ENCODE results near the gene TAPBP.
"Not testable (repeated sequence)": the region's sequence is repeated elsewhere in the genome, so short reads cannot be mapped to it uniquely, and the experiment has no call there.

The TAPBP gene

DNA sequence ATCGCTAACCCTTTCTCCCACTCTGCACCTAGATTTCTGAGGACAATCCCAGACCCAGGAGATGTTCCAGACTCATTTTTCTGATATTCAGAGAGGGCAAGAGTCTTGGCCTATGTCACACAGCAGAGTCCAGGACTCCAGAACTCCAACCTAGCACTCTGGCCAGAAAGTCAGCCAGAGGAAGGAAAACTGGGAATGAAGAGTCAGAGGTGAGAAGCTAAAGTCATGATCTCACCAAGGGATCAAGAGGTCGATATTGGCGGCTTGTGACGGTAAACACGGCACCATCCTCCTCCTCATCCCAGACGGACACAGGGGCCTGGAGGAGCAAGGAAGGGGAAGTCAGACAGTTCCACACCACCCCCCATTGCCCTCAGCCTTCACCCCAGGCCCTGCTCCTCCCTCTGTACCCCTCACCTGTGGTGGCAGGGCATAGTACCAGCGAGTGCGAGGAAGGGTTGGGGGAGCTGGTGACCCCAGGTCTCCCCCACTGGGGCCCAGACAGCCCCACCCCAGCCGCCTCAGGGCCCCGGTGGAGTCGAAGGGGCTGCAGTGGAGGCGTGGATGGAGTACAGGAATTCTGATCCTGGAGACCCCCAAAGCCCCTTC lies 17.0 kb downstream of the TAPBP start:
- DNase-seq (ENCODE audit: low spot score): no peak

DNA sequence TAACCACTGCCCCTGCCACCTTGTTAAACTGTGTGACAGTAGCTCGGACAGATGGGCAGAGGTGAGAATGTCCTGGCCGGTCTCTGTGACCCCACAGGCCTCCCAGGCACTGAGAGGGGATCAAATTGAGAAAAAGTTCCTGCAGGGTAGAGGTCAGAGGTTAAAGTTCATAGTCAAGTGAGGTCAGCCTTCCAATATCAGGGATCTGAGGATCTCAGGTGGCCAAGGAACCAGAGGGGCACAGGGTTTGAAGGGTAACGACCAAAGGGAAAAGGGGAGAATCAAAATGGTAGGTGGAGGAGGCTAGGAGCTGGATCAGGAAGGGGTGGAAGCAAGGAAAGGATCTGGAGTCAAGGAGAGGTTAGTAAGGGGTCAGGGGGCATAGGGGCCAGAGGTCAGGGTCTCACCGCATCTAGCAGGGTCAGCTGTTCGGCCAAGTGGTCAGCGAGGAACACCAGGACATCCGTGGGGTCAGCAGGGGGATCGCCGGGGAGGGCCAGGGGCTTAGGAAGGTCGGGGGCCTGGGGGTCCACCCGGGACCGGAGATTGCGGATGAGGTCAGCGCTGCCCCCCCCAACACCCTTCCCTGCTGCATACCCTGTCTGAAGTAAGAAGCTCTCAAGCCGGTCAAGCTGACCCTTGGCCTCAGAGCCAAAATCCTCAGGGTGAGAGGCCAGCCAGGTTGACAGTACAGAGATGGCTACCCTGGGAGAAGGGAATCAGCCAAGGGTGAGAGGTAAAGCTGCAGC lies 18.1 kb downstream of the TAPBP start:
- no peak for DNase-seq (ENCODE audit: low spot score)

GRCh38 chr6:33294086-33294823 lies 19.6 kb downstream of the TAPBP start:
- no peak for DNase-seq (ENCODE audit: low spot score)

GRCh38 chr6:33292996-33293682 lies 20.7 kb downstream of the TAPBP start:
- DNase-seq (ENCODE audit: low spot score): no peak

DNA sequence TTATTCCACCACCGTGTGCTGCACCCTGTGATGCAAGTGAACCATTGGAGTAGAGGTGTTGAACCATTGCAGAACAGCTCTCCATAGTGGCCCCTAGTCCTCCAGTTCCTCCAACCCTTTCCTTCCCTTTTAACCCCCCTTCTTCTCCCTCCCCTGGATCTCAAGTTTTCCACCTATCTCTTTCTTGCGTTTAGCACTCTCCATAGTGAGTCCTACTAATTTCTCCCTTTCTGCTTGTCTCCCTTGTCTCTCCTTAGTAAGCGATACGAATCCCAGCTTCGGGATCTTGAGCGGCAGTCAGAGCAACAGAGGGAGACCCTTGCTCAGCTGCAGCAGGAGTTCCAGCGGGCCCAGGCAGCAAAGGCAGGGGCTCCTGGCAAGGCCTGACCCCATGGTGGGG lies 23.4 kb downstream of the TAPBP start:
- DNase-seq (ENCODE audit: low spot score): no peak

- DNase-seq (ENCODE audit: low spot score): no peak
Measured at GRCh38 chr6:33289784-33290315, 24.0 kb downstream of the TAPBP start.

GRCh38 chr6:33288921-33289783 lies 24.7 kb downstream of the TAPBP start, which contains the start of the genes PFDN6 and WDR46:
Gene PFDN6 (plus strand): TSS chr6:33289601. CDS start chr6:33289857, 256 bp downstream.
Gene WDR46 (minus strand): TSS chr6:33289239. CDS start chr6:33289170, 69 bp downstream.
- peak; percentile 96 for DNase-seq (ENCODE audit: low spot score)

DNA sequence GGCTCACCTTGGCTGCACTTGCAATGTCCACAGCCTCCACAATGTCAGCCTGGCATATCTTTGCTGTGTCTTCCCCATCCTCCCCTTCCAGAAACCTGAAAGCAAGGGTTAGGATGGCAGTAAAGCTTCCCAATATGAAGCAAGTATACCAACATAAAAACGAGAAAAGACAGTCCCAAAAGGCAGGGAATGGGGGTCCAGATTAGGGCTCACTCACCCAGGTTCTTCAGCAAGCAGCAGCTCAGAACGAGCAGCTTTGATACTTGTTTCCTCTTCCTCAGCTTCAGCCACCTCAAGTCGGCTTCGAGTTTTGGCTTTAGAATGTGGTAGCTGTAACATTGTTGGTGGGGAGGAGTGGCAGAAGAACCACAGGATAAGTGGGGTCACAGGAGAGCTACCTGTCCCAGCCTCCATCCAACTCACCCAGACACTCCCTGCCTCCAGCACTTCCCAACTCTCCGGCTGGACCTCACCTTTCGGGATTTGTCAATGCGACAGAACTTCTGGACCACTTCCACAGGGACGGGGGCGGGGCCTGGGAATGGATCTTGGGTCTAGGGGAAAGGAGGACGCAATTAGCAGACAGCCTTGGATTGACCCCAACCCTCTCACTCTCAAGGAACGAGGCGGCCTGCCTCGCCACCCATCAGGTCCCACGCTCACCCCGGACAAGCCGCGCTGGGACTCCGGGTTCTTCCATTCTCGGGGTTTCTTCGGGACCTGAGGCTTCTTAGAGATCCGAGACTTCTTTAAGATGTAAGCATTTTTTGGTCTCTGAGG lies 25.5 kb downstream of the TAPBP start:
- no peak for DNase-seq (ENCODE audit: low spot score)

DNA sequence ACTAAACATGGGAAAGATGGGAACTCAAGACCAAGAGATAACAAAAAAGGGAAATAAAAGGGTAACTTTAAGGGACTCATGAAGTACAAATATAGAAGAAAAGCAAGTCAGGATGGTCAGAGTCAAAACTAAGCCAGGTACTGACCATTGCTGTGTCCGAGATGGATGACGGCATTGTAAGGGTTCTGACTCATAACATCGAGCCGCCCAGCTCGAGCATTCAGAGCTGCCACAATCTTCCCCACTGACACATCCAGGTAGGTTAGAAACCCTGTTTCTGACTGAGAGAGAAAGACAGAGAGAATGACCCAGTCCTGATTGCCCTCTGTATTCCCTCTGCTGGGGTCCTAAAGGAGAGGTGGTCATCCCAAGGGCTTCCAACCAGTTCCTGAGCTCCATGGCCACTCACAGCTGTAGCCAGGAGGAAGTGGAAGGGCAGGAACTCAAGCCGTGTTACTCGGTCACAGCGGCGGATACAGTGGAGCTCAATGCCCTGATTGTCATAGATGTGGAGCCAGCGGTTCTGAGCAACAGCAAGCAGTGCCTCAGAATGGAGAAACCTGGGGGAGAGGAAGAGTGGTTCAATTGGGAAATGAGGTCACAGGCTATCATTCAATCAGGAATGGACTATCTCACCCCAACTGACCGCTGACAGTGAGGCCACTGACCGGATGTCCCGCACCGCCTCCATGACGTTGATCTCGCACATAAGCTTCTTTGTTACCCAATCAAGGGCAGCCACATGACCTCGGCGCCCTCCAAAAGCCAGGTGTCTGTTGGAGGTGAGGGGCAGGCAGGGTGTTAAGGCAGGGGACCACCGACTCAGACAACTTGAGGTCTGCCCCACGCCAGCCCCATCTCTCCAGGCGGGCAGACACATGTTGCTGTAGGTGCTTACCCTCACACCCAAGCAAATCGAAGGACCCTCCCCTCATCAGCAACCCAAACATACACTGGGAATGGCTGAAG lies 26.6 kb downstream of the TAPBP start:
- DNase-seq (ENCODE audit: low spot score): no peak

DNA sequence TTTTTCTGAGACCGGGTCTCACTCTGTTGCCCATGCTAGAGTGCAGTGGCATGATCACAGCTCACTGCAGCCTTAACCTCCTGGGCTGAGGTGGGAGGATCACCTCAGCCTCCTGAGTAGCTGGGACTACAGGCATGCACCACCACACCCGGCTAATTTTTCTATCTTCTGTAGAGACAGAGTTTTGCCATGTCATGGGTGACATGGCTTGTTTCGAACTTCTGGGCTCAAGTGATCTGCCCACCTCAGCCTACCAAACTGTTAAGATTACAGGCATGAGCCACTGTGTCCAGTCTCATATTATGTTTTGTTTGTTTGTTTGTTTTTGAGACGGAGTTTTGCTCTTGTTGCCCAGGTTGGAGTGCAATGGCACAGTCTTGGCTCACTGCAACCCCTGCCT lies 28.7 kb downstream of the TAPBP start:
- DNase-seq (ENCODE audit: low spot score): not testable (repeated sequence)

DNA sequence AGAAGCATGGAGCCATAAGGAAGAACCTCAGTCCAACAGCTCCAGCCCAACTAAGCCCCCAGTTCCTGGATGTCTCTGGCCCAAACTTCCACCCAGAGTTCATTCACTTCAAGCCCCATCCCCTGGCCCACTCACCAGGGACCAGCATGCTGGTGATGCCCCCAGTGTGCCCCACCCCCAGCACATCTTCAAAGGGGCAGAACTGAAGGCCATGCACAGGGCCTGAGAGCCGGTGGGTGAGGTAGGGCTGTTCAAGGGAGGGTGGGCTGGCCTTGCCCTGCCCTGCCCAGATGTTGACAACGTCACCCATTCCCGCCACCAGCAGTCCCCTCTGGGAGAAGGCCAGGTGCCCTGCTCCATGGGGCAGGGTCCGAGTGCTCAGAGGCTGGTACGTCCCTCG lies 33.3 kb downstream of the TAPBP start:
- no peak for DNase-seq (ENCODE audit: low spot score)

- DNase-seq (ENCODE audit: low spot score): no peak
Measured at GRCh38 chr6:33279971-33280511, 33.8 kb downstream of the TAPBP start.

GRCh38 chr6:33279257-33279695 lies 34.6 kb downstream of the TAPBP start:
- DNase-seq (ENCODE audit: low spot score): no peak

GRCh38 chr6:33278810-33279209 lies 35.1 kb downstream of the TAPBP start:
- no peak for DNase-seq (ENCODE audit: low spot score)

DNA sequence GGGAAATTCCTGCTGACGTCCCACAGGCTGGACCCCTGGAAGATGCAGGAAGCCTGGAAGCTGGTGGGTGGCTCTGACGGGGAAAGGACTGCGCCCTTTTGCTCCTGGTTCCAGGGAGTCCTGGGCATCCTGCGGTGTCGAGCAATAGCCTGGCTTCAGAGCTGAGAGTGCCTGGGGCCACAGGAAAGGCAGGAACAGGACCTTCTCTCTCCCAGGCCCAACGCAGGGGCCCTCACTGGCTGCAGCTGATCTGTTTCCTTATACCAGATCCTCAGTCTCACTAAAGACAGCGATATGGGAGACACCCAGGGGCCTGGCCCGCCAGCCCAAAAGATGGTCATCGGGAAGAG lies 35.5 kb downstream of the TAPBP start:
- no peak for DNase-seq (ENCODE audit: low spot score)

- no peak for DNase-seq (ENCODE audit: low spot score)
Measured at GRCh38 chr6:33277663-33278391, 36.1 kb downstream of the TAPBP start.

GRCh38 chr6:33276864-33277662 lies 36.8 kb downstream of the TAPBP start, which contains the start of gene B3GALT4:
Gene B3GALT4 (plus strand): TSS chr6:33277123. CDS start chr6:33277420, 297 bp downstream.
- DNase-seq (ENCODE audit: low spot score): peak; percentile 58
